HG03025 (cell line): Measurements from ENCODE around the gene EDN3.

ENCODE experiments used
- ATAC-seq: cut with Tn5 transposase; IDR thresholded peaks from one replicate; pipeline ENCODE4 v1.9.1; 2021; ENCODE audit warnings: mild to moderate bottlenecking, moderate library complexity; ENCODE audit not compliant: unreplicated experiment, low FRiP score

The EDN3 gene

GRCh38 chr20:59300333-59301081, at the start of gene EDN3:
EDN3 (plus strand) TSS chr20:59300611; CDS start chr20:59300813, 202 bp downstream.
- no peak for ATAC-seq

GRCh38 chr20:59253325-59253724, 47.1 kb upstream of the EDN3 start:
- no peak for ATAC-seq

- no peak for ATAC-seq
These were observed 46.6 kb upstream of the EDN3 start for GRCh38 chr20:59253779-59254319.

- no peak for ATAC-seq
These were observed 45.2 kb upstream of the EDN3 start for GRCh38 chr20:59255256-59255655.

GRCh38 chr20:59258221-59258621, 42.2 kb upstream of the EDN3 start:
- ATAC-seq: no peak

GRCh38 chr20:59259946-59260345, 40.5 kb upstream of the EDN3 start:
- no peak for ATAC-seq

GRCh38 chr20:59265298-59265697, 35.1 kb upstream of the EDN3 start:
- no peak for ATAC-seq

GRCh38 chr20:59268870-59269269, 31.5 kb upstream of the EDN3 start:
- ATAC-seq: no peak

GRCh38 chr20:59269411-59270025, 30.9 kb upstream of the EDN3 start:
- ATAC-seq: no peak

GRCh38 chr20:59270380-59270779, 30.0 kb upstream of the EDN3 start:
- ATAC-seq: no peak

GRCh38 chr20:59273739-59274357, 26.6 kb upstream of the EDN3 start:
- no peak for ATAC-seq

- ATAC-seq: no peak
These were observed 23.5 kb upstream of the EDN3 start for GRCh38 chr20:59276938-59277337.

- no peak for ATAC-seq
These were observed 15.9 kb upstream of the EDN3 start for GRCh38 chr20:59284470-59284869.

- ATAC-seq: no peak
These were observed 10.4 kb upstream of the EDN3 start for GRCh38 chr20:59289994-59290393.

GRCh38 chr20:59291740-59292383, 8.5 kb upstream of the EDN3 start:
- ATAC-seq: no peak

- ATAC-seq: no peak
These were observed 4.9 kb upstream of the EDN3 start for GRCh38 chr20:59295531-59295930.

GRCh38 chr20:59297686-59298085, 2.7 kb upstream of the EDN3 start:
- ATAC-seq: no peak

- ATAC-seq: no peak
These were observed 472 bp upstream of the EDN3 start for GRCh38 chr20:59299945-59300332.

- no peak for ATAC-seq
These were observed 1.1 kb downstream of the EDN3 start for GRCh38 chr20:59301343-59302007.

- ATAC-seq: no peak
These were observed 5.7 kb downstream of the EDN3 start for GRCh38 chr20:59305908-59306655.
